Stimulated activated effector memory CD8-positive, alpha-beta T cell treated with anti-CD3 and anti-CD28 coated beads, Interleukin-12 subunit alpha, Interleukin-12 subunit beta, amount 100 ng/mL, for 72 hours (primary cell): Measurements from ENCODE around the gene SUPT7L.
"Not testable (repeated sequence)": the region's sequence is repeated elsewhere in the genome, so short reads cannot be mapped to it uniquely, and the experiment has no call there.

Source experiments
- ATAC-seq: fragments of 150-1000 bp; cut with Tn5 transposase; 2 replicates; pipeline ENCODE4 v1.10.0; 2021
- DNase-seq, 2 donors: peaks; one replicate each; pipeline ENCODE4 v3.0.0; 2021 to 2022; ENCODE audit warnings: low spot score in 2 of 2
- H3K27ac Mint-ChIP-seq: one replicate; pipeline ENCODE4 v1.8.0; 2022; ENCODE audit warnings: mild to moderate bottlenecking, mixed read lengths
- H3K36me3 Mint-ChIP-seq: one replicate; pipeline ENCODE4 v1.8.0; 2022; ENCODE audit warnings: mild to moderate bottlenecking, mixed read lengths
- H3K4me1 Mint-ChIP-seq: one replicate; pipeline ENCODE4 v1.8.0; 2022; ENCODE audit warnings: mixed read lengths
- H3K4me3 Mint-ChIP-seq: one replicate; pipeline ENCODE4 v1.8.0; 2022; ENCODE audit warnings: mild to moderate bottlenecking, mixed read lengths
- H3K9me3 Mint-ChIP-seq: one replicate; pipeline ENCODE4 v1.8.0; 2022; ENCODE audit warnings: mixed read lengths

SUPT7L gene

GRCh38 chr2:27702302-27702701 is 38.9 kb upstream of the SUPT7L start:
- peaks cover 49% of the 10 kb centered on the region for H3K4me1 Mint-ChIP-seq
- DNase-seq: no peak

GRCh38 chr2:27701676-27702075 is 38.3 kb upstream of the SUPT7L start:
- Mint-ChIP-seq H3K9me3 (no peaks in the 10 kb centered on the region), H3K36me3 (peaks cover 20% of the 10 kb centered on the region), H3K27ac (no peak overlapping the region), H3K4me1 (peaks cover 50% of the 10 kb centered on the region), H3K4me3 (no peak overlapping the region)
- no peak for ATAC-seq
- DNase-seq: no peak

More at GRCh38 chr2:27702302-27702701, 38.9 kb upstream of the SUPT7L start:
- H3K36me3 Mint-ChIP-seq: peaks cover 14% of the 10 kb centered on the region
- peak overlapping the region; percentile 38 for H3K27ac Mint-ChIP-seq
- ATAC-seq: no peak
- no peak overlapping the region for H3K4me3 Mint-ChIP-seq
- no peaks in the 10 kb centered on the region for H3K9me3 Mint-ChIP-seq

GRCh38 chr2:27697660-27698059 is 34.2 kb upstream of the SUPT7L start:
- Mint-ChIP-seq H3K27ac (peak overlapping the region; percentile 69), H3K4me1 (peaks cover 24% of the 10 kb centered on the region), H3K4me3 (peak overlapping the region; percentile 4), H3K9me3 (no peaks in the 10 kb centered on the region), H3K36me3 (peaks cover 59% of the 10 kb centered on the region)
- peak; percentile 66 for ATAC-seq
- DNase-seq: peak in 1 of 2 donors; percentile 40

GRCh38 chr2:27690052-27690451 is 26.6 kb upstream of the SUPT7L start:
- Mint-ChIP-seq H3K27ac (no peak overlapping the region), H3K9me3 (no peaks in the 10 kb centered on the region), H3K4me3 (no peak overlapping the region), H3K4me1 (peaks cover 10% of the 10 kb centered on the region), H3K36me3 (peaks cover 78% of the 10 kb centered on the region)
- ATAC-seq (no peak), DNase-seq (no peak)

- no peak overlapping the region for H3K27ac Mint-ChIP-seq
- DNase-seq (peak in 1 of 2 donors; percentile 22), ATAC-seq (no peak)
- H3K4me1 Mint-ChIP-seq: peaks cover 16% of the 10 kb centered on the region
- peaks cover 77% of the 10 kb centered on the region for H3K36me3 Mint-ChIP-seq
- no peaks in the 10 kb centered on the region for H3K9me3 Mint-ChIP-seq
- no peak overlapping the region for H3K4me3 Mint-ChIP-seq
Measured at GRCh38 chr2:27689424-27689823, 26.0 kb upstream of the SUPT7L start.

- peaks cover 75% of the 10 kb centered on the region for H3K36me3 Mint-ChIP-seq
- no peak overlapping the region for H3K4me3 Mint-ChIP-seq
- peaks cover 35% of the 10 kb centered on the region for H3K4me1 Mint-ChIP-seq
- H3K27ac Mint-ChIP-seq: no peak overlapping the region
- no peak for ATAC-seq
- no peaks in the 10 kb centered on the region for H3K9me3 Mint-ChIP-seq
- DNase-seq: no peak
Measured at GRCh38 chr2:27687232-27687631, 23.8 kb upstream of the SUPT7L start.

GRCh38 chr2:27685577-27685976 is 22.2 kb upstream of the SUPT7L start:
- ATAC-seq: no peak
- Mint-ChIP-seq H3K36me3 (peaks cover 66% of the 10 kb centered on the region), H3K4me1 (peaks cover 47% of the 10 kb centered on the region), H3K9me3 (no peaks in the 10 kb centered on the region), H3K4me3 (peak overlapping the region; percentile 52), H3K27ac (peak overlapping the region; percentile 95)
- DNase-seq: no peak

- H3K36me3 Mint-ChIP-seq: peaks cover 69% of the 10 kb centered on the region
- peak overlapping the region; percentile 95 for H3K27ac Mint-ChIP-seq
- peak overlapping the region; percentile 52 for H3K4me3 Mint-ChIP-seq
- not testable (repeated sequence) for H3K9me3 Mint-ChIP-seq
- H3K4me1 Mint-ChIP-seq: peaks cover 48% of the 10 kb centered on the region
- ATAC-seq (peak; percentile 33), DNase-seq (peak in 1 of 2 donors; percentile 52)
Measured at GRCh38 chr2:27685006-27685405, 21.6 kb upstream of the SUPT7L start.

- H3K27ac Mint-ChIP-seq: peak overlapping the region; percentile 95
- H3K36me3 Mint-ChIP-seq: peaks cover 73% of the 10 kb centered on the region
- DNase-seq (peak; percentile 90 to 96), ATAC-seq (peak; percentile 74)
- H3K4me1 Mint-ChIP-seq: peaks cover 48% of the 10 kb centered on the region
- H3K9me3 Mint-ChIP-seq: no peaks in the 10 kb centered on the region
- peak overlapping the region; percentile 26 for H3K4me3 Mint-ChIP-seq
Measured at GRCh38 chr2:27683390-27684071, 20.1 kb upstream of the SUPT7L start.

- H3K4me1 Mint-ChIP-seq: peaks cover 48% of the 10 kb centered on the region
- not testable (repeated sequence) for H3K9me3 Mint-ChIP-seq
- H3K4me3 Mint-ChIP-seq: peak overlapping the region; percentile 26
- DNase-seq (peak in 1 of 2 donors; percentile 57), ATAC-seq (peak; percentile 83)
- peak overlapping the region; percentile 95 for H3K27ac Mint-ChIP-seq
- peaks cover 73% of the 10 kb centered on the region for H3K36me3 Mint-ChIP-seq
Measured at GRCh38 chr2:27682334-27682771, 18.9 kb upstream of the SUPT7L start.

GRCh38 chr2:27681841-27682240 is 18.4 kb upstream of the SUPT7L start:
- DNase-seq (peak in 1 of 2 donors; percentile 50), ATAC-seq (peak; percentile 89)
- H3K36me3 Mint-ChIP-seq: peaks cover 77% of the 10 kb centered on the region
- peak overlapping the region; percentile 95 for H3K27ac Mint-ChIP-seq
- H3K9me3 Mint-ChIP-seq: no peaks in the 10 kb centered on the region
- peak overlapping the region; percentile 26 for H3K4me3 Mint-ChIP-seq
- peaks cover 48% of the 10 kb centered on the region for H3K4me1 Mint-ChIP-seq

GRCh38 chr2:27680571-27680970 is 17.2 kb upstream of the SUPT7L start:
- H3K27ac Mint-ChIP-seq: peak overlapping the region; percentile 95

GRCh38 chr2:27672723-27673486 is 9.5 kb upstream of the SUPT7L start:
- ATAC-seq (no peak), DNase-seq (no peak)
- H3K9me3 Mint-ChIP-seq: no peaks in the 10 kb centered on the region
- peak overlapping the region; percentile 9 for H3K27ac Mint-ChIP-seq
- H3K4me3 Mint-ChIP-seq: no peak overlapping the region
- H3K4me1 Mint-ChIP-seq: peaks cover 12% of the 10 kb centered on the region
- peaks cover 100% of the 10 kb centered on the region for H3K36me3 Mint-ChIP-seq

More at GRCh38 chr2:27680571-27680970, 17.2 kb upstream of the SUPT7L start:
- no peak for ATAC-seq
- no peak overlapping the region for H3K4me3 Mint-ChIP-seq
- H3K4me1 Mint-ChIP-seq: peaks cover 47% of the 10 kb centered on the region
- DNase-seq: peak in 1 of 2 donors; percentile 28
- no peaks in the 10 kb centered on the region for H3K9me3 Mint-ChIP-seq
- H3K36me3 Mint-ChIP-seq: peaks cover 81% of the 10 kb centered on the region

GRCh38 chr2:27671235-27671634 is 7.8 kb upstream of the SUPT7L start:
- ATAC-seq (no peak), DNase-seq (no peak)
- H3K4me3 Mint-ChIP-seq: no peak overlapping the region
- peaks cover 12% of the 10 kb centered on the region for H3K4me1 Mint-ChIP-seq
- H3K9me3 Mint-ChIP-seq: no peaks in the 10 kb centered on the region
- H3K27ac Mint-ChIP-seq: no peak overlapping the region
- peaks cover 100% of the 10 kb centered on the region for H3K36me3 Mint-ChIP-seq

- Mint-ChIP-seq H3K4me1 (peaks cover 28% of the 10 kb centered on the region), H3K4me3 (no peak overlapping the region), H3K36me3 (peaks cover 80% of the 10 kb centered on the region), H3K9me3 (no peaks in the 10 kb centered on the region), H3K27ac (no peak overlapping the region)
- ATAC-seq (no peak), DNase-seq (no peak)
Measured at GRCh38 chr2:27667446-27667845, 4.0 kb upstream of the SUPT7L start.
